GM18505 (cell line): Measurements from ENCODE around the gene ARAP1.

ENCODE experiments used
- ATAC-seq: cut with Tn5 transposase; IDR thresholded peaks from one replicate; pipeline ENCODE4 v1.9.1; 2021; ENCODE audit not compliant: unreplicated experiment
- POLR2A ChIP-seq: IDR thresholded peaks from 4 replicates; pipeline ENCODE4 v1.6.1; 2011; ENCODE audit warnings: borderline replicate concordance; ENCODE audit not compliant: insufficient read depth, insufficient read length; ENCODE audit errors: extremely low read depth

Gene ARAP1

GRCh38 chr11:72673943-72674828 lies 78.0 kb downstream of the ARAP1 start, which contains the start of gene PDE2A:
Gene PDE2A, minus strand, starts transcription at chr11:72674422. Its CDS starts 215 bp downstream, at chr11:72674207.
- no peak for TF ChIP-seq POLR2A
- no peak for ATAC-seq

GRCh38 chr11:72673284-72673942 lies 78.8 kb downstream of the ARAP1 start:
- no peak for TF ChIP-seq POLR2A
- no peak for ATAC-seq

- TF ChIP-seq POLR2A = no peak
- no peak for ATAC-seq
Measured at GRCh38 chr11:72672597-72673238, 79.5 kb downstream of the ARAP1 start.

GRCh38 chr11:72671152-72672099 lies 80.8 kb downstream of the ARAP1 start:
- no peak for TF ChIP-seq POLR2A
- ATAC-seq = no peak

GRCh38 chr11:72670041-72670440 lies 82.2 kb downstream of the ARAP1 start:
- no peak for ATAC-seq
- TF ChIP-seq POLR2A = no peak

GRCh38 chr11:72669527-72669926 lies 82.7 kb downstream of the ARAP1 start:
- no peak for TF ChIP-seq POLR2A
- ATAC-seq = no peak

- no peak for ATAC-seq
Measured at GRCh38 chr11:72668629-72669347, 83.4 kb downstream of the ARAP1 start.

GRCh38 chr11:72665911-72666472 lies 86.2 kb downstream of the ARAP1 start:
- no peak for ATAC-seq

More at GRCh38 chr11:72668629-72669347, 83.4 kb downstream of the ARAP1 start:
- TF ChIP-seq POLR2A = no peak

GRCh38 chr11:72662036-72662435 lies 90.2 kb downstream of the ARAP1 start:
- no peak for TF ChIP-seq POLR2A
- no peak for ATAC-seq

More at GRCh38 chr11:72665911-72666472, 86.2 kb downstream of the ARAP1 start:
- no peak for TF ChIP-seq POLR2A

- TF ChIP-seq POLR2A = no peak
- ATAC-seq = no peak
Measured at GRCh38 chr11:72661486-72661885, 90.7 kb downstream of the ARAP1 start.

GRCh38 chr11:72658989-72659640 lies 93.1 kb downstream of the ARAP1 start:
- TF ChIP-seq POLR2A = no peak
- ATAC-seq = no peak
